CD4-positive, alpha-beta T cell treated with Interleukin-15 for 1 hour (primary cell): ENCODE data around the gene CYP24A1.

ENCODE experiments used
- DNase-seq: peaks from one replicate; pipeline ENCODE4 v3.0.0-alpha.2; 2020

The CYP24A1 gene

DNA sequence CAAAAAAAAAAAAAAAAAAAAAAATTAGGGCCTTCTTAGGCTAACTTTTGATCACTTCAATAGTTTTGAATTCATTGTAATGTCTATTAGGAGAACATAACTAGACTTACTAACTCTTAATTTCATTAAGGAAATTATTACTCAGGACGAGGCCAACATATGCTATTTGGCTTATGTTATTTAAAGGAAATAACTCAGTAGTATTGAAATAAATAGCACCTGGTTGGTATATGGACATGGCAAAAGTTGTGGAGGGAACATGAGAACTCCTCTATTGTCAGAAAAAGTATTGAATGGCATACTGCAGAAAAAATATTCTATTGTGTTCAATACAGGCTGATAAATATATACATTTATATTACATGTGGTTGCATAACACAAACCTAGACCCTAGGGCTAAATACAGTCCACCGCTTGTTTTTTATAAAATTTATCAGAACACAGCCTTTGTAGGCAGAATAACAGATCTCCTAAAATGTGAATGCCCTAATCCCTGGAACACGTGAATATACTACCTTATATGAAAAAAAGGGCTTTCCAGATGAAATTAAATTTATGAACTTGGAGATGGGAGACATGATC lies 18.0 kb downstream of the CYP24A1 start:
- DNase-seq, result no peak

GRCh38 chr20:54154439-54154838 lies 19.3 kb downstream of the CYP24A1 start:
- no peak for DNase-seq

DNA sequence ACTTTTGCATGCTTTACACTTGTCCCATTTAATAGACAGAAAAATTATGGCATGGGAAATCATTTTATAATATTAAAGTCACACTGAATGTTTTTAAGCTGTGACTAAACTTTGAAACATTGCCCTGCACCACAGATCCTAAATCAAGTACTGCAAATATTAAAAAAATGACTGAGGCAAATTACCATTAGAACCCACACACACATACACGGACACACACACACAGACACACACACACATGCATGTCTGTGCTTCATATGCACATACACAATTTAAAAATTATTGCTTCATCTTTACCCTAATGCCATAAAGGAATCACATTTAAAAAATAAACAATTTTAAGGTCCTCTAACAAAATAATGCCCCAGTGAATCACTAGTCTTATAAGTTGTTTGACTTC lies 19.9 kb downstream of the CYP24A1 start:
- no peak for DNase-seq

DNA sequence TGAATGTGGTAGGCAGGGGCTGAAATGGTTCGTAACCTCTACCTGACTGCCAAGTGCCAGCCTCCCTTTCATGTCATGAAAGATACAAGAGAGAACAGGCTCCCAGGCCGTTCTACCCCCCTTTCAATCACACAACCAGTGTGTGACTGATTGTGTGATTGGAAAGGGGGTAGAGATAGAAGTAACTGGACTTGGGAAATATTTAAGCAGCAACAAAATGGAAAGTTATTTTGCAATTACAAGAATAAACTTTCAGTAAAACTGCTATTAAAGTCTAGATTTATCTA lies 20.8 kb downstream of the CYP24A1 start:
- DNase-seq, result no peak

- no peak for DNase-seq
Observed at GRCh38 chr20:54152227-54153040, 21.4 kb downstream of the CYP24A1 start.

GRCh38 chr20:54151511-54152226 lies 22.1 kb downstream of the CYP24A1 start:
- DNase-seq, result no peak

- no peak for DNase-seq
Observed at GRCh38 chr20:54151075-54151439, 22.7 kb downstream of the CYP24A1 start.

DNA sequence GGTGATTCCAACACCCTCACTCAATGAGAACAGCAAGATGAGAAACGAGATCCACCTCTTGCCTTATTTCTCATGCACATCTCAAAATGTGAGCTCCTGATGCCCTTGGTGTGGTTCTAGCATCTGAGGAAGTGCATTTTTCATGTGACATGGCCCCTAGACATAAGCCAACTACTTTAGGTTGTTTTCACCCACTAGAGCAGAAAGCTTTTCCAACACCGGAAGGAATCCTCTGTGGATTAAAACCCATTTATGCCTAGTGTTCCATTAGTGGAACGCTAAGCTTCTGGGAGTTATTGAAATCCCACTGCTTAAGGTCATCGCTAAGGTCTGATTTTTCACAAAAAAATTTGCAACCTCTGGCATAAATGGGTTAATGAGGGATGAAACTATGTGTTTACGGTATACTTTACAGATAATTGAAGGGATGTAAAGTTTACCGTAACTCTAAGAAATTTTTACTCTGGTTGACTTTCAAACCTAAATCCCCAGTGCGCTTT lies 24.0 kb downstream of the CYP24A1 start:
- DNase-seq, result no peak

DNA sequence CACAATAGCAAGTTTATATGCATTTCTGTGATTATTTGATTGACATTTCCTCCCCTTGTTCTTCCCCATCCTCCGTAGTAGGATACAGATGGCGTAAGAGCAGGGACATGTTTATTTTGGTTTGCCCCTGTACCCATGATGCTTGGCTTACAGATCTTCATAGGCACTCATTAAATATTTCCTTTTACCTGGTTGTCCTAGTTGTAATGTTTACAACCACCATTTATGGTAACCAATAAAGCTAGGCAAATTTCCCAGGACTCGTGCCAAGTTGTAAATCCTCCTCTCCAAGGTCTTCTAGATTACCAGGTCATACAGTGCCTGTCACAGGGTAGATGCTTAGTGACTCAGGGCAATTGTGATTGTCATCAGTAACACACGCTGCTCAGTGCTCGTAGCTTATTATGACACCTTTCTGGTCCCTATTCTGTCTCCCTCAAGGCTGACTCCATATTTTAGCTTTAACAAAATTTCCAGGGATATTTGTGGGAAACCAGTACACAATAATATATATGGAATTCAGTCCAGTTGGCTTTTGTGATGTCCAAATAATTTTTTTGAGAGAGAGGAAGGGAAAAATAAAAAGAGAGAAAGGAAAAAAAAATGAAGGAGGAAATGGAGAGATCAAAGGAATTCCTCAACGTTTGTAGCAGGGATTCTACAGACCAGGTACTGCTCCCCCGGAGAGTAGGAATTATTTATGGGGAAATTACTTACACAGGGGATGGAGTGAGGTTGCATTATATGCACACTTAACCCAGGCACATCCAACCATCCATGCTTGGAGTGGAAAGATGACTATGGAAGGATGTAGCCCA lies 24.6 kb downstream of the CYP24A1 start:
- no peak for DNase-seq

DNA sequence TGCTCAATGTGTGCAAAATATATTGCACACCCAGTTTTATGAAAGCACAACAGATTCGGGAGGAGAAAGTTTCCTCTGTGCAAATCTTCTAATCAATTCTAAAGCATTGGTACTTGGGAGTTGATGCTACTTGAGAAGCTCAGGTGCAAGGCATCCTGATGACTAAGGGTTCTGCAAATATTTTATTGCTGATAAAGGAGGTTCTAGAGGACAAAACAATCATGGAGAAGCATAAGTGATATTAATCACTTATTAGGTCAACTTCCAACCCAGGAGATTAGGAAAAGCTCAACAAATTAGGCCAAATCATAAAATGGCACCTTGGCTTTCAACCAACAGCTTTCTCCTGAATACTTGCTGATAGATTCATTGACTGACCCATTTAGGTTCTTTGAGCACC lies 27.1 kb downstream of the CYP24A1 start:
- DNase-seq, result no peak

- no peak for DNase-seq
Observed at GRCh38 chr20:54144847-54145414, 28.9 kb downstream of the CYP24A1 start.

DNA sequence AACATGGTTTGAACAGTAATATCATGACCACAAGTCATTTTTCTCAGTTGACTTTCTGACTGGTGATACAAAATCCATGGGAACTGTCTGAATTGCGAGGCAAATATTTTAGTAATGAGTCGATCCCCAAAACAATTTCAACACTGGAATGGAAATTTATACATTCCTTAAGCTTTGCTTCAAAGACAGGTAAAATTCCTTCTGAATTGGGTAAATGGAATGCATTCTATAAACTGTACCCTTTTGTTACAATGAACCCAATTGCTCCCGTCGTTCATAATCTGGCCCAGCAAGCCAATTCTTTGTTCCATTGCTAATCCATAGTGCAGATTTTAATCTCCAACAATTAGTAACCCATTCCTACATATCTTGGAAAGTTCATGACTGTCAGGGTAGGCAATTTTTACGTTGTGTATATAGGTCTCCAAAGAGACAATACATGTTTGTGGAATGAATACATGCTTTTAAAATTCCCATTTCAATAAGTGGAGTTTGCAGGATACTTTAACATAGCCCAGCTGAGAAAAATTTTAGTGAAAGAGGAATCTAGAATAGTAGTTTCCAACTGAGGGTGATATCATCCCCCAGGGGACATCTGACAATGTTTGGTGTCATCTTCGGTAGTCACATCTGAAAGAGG lies 32.7 kb downstream of the CYP24A1 start:
- DNase-seq, result no peak

DNA sequence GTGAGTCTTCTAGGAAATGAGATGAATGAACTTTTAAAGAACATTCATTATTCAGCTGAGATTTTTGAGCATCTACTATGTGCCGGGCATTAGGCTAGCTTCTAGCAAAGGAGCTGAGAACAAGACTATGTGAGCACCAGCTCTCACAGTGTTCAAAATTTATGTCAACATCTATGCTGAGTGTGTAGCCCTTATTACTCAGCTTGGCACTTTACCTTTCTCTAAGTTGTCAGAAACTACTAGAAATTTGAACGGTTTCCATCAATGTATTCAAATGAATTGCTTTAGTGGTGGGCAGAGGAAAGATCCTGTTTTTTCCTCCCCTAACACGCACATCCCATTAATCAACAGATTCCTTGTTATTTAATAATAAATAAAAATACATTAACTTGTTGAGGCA lies 33.3 kb downstream of the CYP24A1 start:
- DNase-seq, result no peak

- DNase-seq, result no peak
Observed at GRCh38 chr20:54140067-54140466, 33.7 kb downstream of the CYP24A1 start.

DNA sequence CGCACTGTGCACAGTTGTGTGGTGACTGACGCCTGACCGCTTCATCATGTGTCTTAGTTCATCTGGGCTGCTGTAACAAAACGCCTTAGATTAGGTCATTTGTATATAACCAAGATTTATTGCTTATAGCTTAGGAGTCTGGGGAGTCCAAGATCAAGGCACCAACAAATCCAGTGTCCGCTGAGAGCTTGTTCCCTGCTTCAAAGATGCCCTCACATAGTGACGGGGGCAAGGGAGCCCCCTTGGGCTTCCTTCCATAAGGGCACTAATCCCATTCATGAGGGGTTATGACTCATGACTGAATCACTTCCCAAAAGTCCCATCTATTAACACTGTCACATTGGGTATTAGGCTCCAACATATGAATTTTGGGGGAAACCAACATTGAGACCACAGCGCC lies 34.6 kb downstream of the CYP24A1 start:
- DNase-seq, result no peak

GRCh38 chr20:54138427-54138826 lies 35.4 kb downstream of the CYP24A1 start:
- DNase-seq, result no peak

GRCh38 chr20:54137115-54137514 lies 36.7 kb downstream of the CYP24A1 start:
- no peak for DNase-seq

GRCh38 chr20:54134445-54135220 lies 39.2 kb downstream of the CYP24A1 start:
- no peak for DNase-seq

DNA sequence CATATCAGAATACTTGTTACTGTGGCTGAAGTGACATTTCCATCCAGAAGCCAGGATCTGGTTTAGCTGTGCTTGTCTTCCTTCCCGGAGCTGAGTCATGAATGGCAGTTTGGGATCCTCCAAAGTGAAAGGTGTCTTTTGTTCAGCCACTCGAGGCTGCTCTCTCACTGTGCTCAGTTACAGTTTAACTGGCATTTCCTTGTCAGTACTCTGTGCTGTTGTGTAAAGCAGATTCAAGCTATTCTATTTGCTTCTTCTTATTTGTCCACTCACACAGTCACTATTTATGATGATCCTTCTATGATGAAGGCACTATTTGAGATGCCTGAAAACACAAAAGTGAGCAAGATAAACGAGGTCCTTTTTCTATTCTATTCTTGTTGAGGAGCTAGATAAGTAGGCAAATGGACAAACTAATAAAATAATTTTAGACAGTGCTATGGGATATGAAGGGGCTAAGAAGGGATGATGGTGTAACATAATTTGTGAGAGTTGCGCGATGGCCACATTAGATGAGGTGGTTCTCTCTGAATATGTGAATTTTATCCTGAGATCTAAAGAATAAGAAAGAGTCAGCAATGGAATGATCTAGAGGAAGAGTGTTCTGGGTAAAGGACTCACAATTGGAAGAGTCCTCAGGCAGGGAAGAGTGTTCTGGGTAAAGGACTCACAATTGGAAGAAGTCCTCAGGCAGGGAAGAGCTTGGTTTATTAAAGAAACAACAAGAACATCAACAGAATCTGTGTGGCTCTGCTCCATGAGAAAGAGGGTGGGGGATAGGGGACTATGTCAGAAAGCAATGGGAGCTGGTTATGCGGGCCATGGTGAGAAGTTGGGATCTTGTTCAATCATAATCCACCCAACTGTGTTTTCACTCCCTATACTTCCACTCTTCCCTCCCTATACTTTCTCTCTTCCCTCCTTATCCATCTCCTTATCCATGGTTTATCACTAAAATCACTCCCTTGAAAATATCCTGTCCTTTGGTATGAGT lies 40.1 kb downstream of the CYP24A1 start:
- DNase-seq, result no peak
